Coronary artery (tissue), 2 donors: Measurements from ENCODE around the gene MSRB2.

Source experiments
- DNase-seq: peaks from one replicate; pipeline ENCODE4 v3.0.0-alpha.2; 2017; ENCODE audit warnings: low spot score
- H3K27ac ChIP-seq, 2 donors: fragments of 200-600 bp; sonication (generic); one replicate each; pipeline ENCODE4 v1.5.1; 2016 to 2019
- H3K4me3 ChIP-seq: fragments of 200-600 bp; sonication (generic); 2 replicates; pipeline ENCODE4 v1.5.1; 2016; ENCODE audit warnings: mild to moderate bottlenecking, moderate library complexity
- CTCF ChIP-seq: fragments of 200-600 bp; sonication (generic); IDR thresholded peaks from one replicate; pipeline ENCODE4 v1.5.1; 2019; ENCODE audit warnings: antibody characterized with exemption

The MSRB2 gene

GRCh38 chr10:23081891-23082290 is 13.5 kb upstream of the MSRB2 start:
- no peak for DNase-seq
- TF ChIP-seq CTCF, result no peak

GRCh38 chr10:23088609-23089008 is 6.8 kb upstream of the MSRB2 start:
- no peak for DNase-seq
- Histone ChIP-seq H3K27ac (no peak overlapping the region), H3K4me3 (no peak overlapping the region)
- no peak for TF ChIP-seq CTCF

More at GRCh38 chr10:23081891-23082290, 13.5 kb upstream of the MSRB2 start:
- no peak overlapping the region for H3K4me3 ChIP-seq
- H3K27ac ChIP-seq, result no peak overlapping the region

GRCh38 chr10:23094786-23095403 is 484 bp upstream of the MSRB2 start:
- Histone ChIP-seq H3K4me3 (peak overlapping the region; percentile 86), H3K27ac (peak overlapping the region; percentile 90 to 94)
- TF ChIP-seq CTCF, result no peak
- no peak for DNase-seq

GRCh38 chr10:23095966-23096801 is 805 bp downstream of the MSRB2 start:
- TF ChIP-seq CTCF, result no peak
- Histone ChIP-seq H3K27ac (peak overlapping the region; percentile 90 to 94), H3K4me3 (peak overlapping the region; percentile 86)
- peak; percentile 75 for DNase-seq

- Histone ChIP-seq H3K4me3 (peak overlapping the region; percentile 86), H3K27ac (peak overlapping the region; percentile 90 to 94)
- DNase-seq, result no peak
- TF ChIP-seq CTCF, result no peak
Observed at GRCh38 chr10:23096802-23097549, 1.6 kb downstream of the MSRB2 start.

- no peak for DNase-seq
- H3K27ac ChIP-seq, result no peak overlapping the region
- H3K4me3 ChIP-seq, result no peak overlapping the region
- no peak for TF ChIP-seq CTCF
Observed at GRCh38 chr10:23099079-23099478, 3.7 kb downstream of the MSRB2 start.
